DMS53 treated with DMSO at 0.1 percent for 48 hours (cell line): ENCODE results near the gene LGI2.

Experiments used
- DNase-seq: peaks from one replicate; lab custom pipeline; 2025; ENCODE audit not compliant: unreplicated experiment; lab: John Stamatoyannopoulos, UW

Gene LGI2

DNA sequence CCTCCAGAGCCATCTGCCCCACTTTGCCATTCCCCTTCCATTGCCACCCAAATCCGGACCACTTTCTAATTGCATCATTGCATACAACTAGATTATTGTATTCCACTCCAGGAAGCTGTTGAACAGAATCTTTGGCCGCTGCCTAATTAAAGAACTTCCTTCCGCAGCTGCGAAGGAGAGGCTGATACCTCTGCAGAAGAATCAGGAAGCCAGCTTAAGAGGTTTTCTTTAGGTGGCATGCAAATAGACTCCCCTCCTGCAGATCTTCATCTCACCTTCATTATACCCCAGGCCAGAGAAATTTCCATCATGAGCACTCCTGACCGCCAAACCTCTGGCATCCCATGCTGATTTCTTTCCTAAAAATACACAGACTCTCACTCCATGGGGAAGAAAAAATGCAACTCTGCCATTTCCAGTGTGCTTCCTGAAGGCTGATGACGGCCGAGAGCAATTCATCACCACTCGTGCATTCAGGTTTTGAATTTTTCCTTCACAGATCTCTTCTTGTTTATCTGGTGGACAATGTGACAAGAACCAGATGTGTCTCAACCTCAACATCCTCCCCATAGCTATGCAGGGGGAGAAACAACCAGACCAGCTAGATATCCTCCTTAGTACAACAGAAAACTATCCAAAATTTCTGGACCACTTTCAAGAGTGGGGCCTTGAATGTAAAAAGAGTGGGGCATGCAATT, 31.2 kb downstream of the LGI2 start:
- no peak for DNase-seq

DNA sequence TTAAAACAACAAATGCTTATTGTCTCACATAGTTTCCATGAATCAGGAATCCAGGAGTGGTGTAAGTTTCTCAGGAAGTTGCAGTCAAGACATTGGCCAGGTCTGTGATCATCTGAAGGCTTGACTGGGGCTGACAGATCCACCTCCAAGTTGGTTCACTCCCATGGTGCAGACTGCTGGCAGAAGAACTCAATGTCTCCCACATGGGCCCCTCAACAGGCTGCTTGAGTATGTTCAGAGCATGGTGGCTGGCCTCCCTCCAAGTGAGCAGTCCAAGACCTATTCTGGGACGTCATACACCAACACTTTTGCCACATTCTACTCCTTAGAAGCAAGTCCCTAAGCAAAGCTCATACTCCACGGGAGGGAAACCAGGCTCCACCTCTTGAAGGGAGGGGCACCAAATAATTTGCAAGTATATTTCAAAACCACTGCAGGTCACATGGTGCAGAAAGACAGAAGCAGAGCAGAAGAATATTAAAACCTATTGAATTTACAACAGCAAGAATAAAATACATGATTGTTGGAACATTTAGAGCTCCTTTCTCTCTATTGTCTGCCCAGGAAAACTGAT, 35.3 kb downstream of the LGI2 start:
- no peak for DNase-seq

DNA sequence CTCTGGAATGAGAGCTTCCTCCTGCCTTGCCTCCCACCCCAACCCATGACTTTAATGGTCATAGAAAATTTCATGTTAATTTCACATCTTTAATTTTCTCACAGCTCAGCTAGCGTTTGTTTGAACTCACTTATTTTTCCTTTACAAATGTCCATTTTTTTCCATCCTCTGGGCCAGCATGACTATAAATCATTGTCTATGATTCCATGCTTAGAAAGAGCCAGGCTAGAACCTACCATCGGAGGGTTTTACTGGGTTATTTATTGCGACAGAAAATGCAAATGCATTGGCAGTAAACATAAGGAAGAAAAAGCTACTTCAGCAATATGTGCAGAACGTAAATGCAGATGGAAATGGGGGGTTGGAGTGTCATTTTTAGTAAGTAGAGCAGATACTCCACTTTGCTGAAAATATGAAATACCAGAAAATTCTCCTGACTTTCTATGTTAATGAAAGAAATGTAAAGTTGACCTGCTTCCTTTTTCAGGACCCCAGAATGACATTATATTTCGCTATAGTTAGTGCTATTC, 37.1 kb downstream of the LGI2 start:
- no peak for DNase-seq

DNA sequence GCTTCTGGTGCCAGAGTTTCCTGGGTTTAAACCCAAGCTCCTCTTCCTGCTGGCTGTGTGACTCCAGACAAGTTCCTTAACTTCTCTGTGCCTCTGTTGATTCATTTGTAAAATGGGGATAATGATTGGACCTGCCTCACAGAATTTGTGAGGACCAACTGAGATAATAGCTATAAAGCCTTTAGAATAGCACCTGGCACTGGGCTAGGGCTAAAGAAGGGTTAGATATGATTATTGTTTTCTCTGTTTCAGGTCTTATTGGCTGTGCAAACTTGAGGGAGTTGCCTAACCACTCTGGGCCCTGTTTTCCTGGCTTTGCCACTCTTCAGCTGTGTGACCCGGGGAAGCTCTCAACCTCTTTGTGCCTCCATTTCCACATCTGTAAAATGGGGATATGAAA, 37.8 kb downstream of the LGI2 start:
- DNase-seq, result no peak

DNA sequence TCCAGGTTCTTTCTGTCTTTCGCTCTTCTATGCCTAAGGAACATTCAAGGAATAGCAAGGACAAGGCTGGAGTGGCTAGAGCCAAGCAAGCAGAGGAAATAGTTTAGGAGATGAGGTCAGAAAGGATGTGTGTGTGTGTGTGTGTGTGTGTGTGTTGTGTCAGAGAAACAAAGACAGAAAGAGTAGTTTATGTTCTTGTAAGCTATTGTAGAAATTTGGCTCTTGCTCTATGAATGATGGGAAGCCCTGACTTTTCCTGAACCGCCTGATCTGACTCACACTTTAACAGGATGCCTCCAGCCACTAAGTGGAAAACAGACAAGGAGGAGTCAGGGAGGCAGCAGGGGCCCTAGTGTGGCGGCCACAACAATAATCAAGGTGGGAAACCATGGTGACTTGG, 39.7 kb downstream of the LGI2 start:
- DNase-seq, result no peak

DNA sequence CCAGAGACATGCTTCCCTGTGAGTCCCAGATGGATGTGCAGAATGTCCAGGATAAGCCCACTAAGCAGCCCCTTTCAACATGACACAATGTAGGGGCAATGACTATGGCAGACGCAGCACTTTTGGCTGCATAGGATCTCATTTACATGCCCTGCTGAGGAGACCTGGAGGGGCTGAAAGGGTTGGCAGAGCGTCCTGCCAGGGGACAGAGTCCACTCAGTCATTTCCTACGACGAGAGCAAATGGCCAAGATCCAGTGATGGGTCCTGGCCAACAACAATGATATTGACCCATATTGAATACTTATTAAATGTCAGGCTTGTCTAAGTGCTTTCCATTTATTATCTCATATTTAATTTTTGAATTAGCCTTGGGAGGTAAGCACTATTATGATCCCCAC, 41.4 kb downstream of the LGI2 start:
- DNase-seq, result no peak

GRCh38 chr4:24988776-24989175, 42.0 kb downstream of the LGI2 start:
- DNase-seq, result peak; percentile 86

GRCh38 chr4:24984602-24985532, 45.9 kb downstream of the LGI2 start:
- DNase-seq, result no peak

DNA sequence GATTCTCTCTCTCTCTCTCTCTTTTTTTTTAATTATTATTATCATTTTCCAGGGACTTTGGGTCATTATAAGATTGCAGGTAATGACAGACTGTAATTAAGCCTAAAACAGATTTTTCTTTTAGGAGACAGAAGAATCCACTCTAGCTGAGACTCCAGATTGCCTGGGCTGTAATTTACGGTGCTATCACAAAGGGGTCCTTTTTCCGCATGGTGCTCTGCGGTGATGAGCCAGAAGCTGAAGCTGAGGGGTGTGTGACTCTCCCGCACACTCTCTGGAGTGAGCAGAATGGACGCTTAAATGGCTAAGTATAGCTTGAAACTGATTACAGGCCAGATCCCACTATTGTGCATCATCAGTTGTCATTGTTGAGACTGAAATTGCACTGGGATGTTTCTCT, 50.0 kb downstream of the LGI2 start:
- DNase-seq, result no peak

GRCh38 chr4:24980064-24980690, 50.6 kb downstream of the LGI2 start:
- DNase-seq, result peak; percentile 78

DNA sequence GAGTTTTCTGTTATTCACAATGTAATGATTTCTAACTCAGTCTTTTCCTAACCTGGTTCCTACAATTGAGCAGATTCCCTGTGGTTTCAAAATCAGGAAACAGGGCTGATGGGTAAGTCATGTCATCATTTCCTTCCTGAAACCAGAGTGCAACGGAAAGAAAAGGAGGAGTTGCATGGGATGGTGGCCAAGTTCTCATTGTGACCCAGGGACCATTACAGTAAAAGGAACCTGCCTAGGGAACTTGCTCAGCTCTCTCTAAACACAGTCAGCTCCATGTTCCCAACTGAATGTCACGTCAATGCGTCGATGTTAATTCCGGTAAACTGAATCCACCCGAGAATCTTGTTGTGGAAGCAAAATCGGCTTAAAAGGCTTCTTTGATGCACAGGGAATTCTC, 51.2 kb downstream of the LGI2 start:
- DNase-seq, result no peak

GRCh38 chr4:24978291-24979075, 52.3 kb downstream of the LGI2 start:
- DNase-seq, result no peak

GRCh38 chr4:24975510-24975909, 55.2 kb downstream of the LGI2 start:
- DNase-seq, result no peak

DNA sequence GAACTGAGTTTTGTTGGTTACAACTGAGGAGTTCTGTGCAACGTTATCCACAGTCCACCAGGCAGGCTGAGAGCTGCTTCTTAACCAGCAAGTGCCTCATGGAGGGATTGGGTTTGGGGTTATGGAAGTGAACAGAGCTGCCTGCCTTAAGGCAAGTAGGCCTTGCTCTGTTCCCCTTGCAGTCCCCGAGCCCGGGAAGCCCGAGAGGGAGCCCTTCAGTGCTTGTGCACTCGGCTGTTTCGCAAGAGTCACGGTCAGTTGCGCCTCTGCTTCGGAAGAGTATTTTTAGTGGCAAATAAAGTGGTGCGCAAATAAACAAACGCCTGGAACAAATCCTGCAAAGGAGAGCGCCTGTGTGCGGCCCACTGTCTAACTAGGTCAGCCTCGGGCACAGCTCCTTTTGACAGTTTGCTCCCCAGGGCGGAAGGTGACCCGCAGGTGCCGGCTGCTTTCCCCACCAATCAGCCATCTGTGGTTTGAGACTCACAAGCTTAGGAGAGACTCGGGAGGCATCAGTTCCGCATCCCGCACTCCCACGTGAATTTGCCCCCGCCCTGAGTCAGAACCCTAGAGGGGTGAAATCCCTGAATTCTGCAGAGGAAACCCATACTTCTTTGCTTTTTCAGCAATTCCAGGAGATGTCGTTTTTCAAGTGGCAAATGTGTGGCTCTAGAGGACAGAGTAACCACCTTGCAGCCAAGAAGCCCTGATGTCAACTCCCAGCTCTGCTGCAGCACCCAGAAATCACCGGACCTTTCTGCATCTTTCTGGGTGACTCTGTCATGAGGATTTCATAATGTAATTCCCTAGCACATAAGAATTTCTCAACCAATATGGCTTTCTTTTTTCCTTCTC, 56.8 kb downstream of the LGI2 start:
- peak; percentile 85 for DNase-seq

DNA sequence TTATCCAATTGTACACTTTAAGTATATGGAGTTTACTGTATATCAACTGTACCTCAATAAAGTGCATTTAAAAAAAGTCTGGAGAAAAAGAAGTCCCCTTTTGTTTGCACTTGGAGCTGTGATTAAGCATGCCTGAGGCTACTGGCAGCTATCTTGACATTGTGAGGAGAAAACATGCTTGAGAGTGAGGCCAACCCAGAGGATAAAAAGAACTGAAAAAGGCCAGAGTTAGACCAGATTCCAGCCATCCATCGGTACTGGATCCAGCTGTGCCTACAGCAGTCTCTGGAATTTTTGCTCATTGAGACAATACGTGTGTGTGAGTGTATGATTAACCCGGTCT, 57.4 kb downstream of the LGI2 start:
- DNase-seq, result no peak

- DNase-seq, result no peak
These were observed 59.6 kb downstream of the LGI2 start for GRCh38 chr4:24971192-24971591.

GRCh38 chr4:24970635-24971034, 60.1 kb downstream of the LGI2 start:
- DNase-seq, result no peak

DNA sequence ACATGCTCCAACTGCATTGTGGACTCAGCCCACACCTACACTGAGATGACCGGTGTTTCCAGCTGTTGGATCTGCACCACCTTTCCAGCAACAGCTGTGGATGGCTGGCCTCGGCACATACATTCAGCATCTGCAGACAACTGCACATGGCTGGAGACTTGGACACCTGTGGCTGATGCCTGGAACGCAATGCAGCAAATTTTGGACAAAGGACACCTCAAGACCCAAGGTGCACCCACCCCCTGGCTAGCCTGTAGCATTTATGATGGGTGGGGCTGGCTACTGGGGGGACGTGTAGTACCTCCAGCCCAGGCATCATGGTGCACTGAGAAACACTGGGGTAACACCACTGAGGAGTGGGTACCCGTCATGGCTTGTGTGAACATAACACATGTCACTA, 60.6 kb downstream of the LGI2 start:
- DNase-seq, result no peak

GRCh38 chr4:24969486-24969885, 61.3 kb downstream of the LGI2 start:
- DNase-seq, result no peak

GRCh38 chr4:24968992-24969391, 61.8 kb downstream of the LGI2 start:
- no peak for DNase-seq
